ENCODE data around the gene TM4SF20.

- TF ChIP-seq CTCF (IDR thresholded peaks at IDR 0.05; ENCODE audit: low read length), result peak; percentile 74
- no peak for TF ChIP-seq EZH2 (IDR thresholded peaks at IDR 0.05; ENCODE audit: borderline replicate concordance, low read length)
These were observed 27.3 kb upstream of the TM4SF20 start for GRCh38 chr2:227406177-227407031.
